HG03521 (cell line): Measurements from ENCODE around the gene ACER3.
"Not testable (repeated sequence)": the region's sequence is repeated elsewhere in the genome, so short reads cannot be mapped to it uniquely, and the experiment has no call there.

Source experiments
- ATAC-seq: cut with Tn5 transposase; IDR thresholded peaks from one replicate; pipeline ENCODE4 v1.9.1; 2021; ENCODE audit warnings: mild to moderate bottlenecking, moderate library complexity; ENCODE audit not compliant: unreplicated experiment

The ACER3 gene

GRCh38 chr11:76872959-76873827 is 12.5 kb downstream of the ACER3 start:
- no peak for ATAC-seq

DNA sequence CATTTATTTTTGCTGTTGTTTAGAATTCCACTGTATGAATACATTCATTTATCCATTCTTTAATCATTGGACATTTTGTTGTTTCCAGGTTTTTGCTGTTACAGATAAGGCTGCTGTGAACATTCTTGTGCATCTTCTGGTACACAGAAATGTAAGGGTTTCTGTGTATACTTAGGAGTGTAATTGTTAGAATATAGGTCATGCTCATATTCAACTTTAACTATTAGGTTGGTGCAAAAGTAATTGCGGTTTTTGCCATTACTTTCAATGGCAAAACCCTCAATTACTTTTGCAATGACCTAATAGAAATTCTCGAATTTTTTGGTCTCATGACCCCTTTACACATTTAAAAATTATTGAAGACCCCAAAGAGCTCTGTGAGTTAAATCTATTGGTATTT is 17.3 kb downstream of the ACER3 start:
- ATAC-seq, result no peak

GRCh38 chr11:76880314-76880713 is 19.6 kb downstream of the ACER3 start:
- no peak for ATAC-seq

- no peak for ATAC-seq
Observed at GRCh38 chr11:76880956-76881355, 20.2 kb downstream of the ACER3 start.

DNA sequence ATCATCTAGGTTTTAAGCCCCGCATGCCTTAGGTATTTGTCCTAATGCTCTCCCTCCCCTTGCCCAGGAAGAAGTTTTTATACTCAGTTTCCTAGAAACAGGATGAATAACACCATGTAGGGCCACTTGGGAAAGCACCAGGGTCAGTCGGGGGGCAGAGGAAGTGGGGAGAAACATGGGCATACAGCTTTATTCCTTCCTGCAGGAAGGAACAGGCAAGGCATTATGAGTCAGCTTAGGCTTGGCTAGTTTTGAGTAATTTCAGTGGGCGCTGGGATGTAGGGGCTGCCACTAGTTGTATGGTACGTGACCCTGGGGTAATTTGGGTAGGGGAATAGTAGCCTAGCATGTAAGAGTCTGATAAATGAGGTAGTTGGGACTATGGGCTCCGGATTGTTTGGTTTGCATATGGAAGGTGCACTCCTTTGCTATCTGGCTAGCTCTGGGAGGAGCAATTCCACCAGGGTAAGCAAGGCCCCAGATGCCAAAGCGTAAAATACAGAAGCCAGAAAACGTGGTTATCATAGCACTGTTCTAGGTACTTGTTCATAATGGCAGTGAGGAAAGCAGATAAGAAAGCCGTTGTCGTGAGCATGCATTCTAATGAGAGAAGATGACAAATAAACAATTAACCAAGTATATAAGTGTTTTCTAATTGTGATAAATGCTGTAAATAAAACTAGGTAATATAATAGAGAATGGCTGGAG is 24.8 kb downstream of the ACER3 start:
- ATAC-seq, result no peak

DNA sequence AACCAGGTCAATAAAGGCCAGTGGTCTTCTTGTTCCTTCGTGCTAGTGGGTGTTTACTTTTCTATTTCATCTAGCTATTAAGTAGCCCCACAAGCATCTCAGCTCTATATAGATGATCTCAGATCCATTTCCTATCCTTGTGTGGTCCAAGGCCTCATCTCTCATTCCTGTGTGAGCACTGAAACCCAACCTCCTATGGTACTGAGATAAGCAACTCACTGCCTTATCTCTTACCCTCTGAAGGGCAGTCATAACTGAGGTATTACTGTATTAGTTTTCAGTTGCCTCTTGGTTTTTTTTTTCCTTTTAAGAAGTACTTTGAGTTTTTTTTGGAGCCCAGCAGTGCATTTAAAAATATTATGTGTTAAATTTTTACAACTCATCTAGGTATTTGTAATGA is 28.3 kb downstream of the ACER3 start:
- no peak for ATAC-seq

- no peak for ATAC-seq
Observed at GRCh38 chr11:76889411-76889975, 28.8 kb downstream of the ACER3 start.

- ATAC-seq, result no peak
Observed at GRCh38 chr11:76890329-76890728, 29.6 kb downstream of the ACER3 start.

DNA sequence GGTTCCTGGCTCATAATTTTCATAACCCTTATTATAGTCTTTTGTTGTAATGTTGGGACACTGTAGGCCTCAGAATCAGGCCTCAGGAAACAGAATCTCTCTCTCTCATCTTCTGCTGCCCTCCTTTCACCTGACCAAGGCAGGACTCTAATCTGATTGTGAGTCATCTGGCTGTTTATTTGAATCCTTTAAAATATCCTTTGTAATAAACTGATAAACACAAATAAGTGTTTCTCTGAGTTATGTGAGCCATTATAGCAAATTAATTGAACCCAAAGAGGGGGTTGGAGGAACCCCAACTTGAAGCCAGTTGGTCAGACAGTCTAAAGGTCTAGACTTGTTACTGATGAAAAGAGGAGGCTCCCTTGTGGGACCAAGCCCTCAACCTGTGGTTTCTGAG is 30.6 kb downstream of the ACER3 start:
- ATAC-seq, result no peak

- no peak for ATAC-seq
Observed at GRCh38 chr11:76891793-76892192, 31.1 kb downstream of the ACER3 start.

DNA sequence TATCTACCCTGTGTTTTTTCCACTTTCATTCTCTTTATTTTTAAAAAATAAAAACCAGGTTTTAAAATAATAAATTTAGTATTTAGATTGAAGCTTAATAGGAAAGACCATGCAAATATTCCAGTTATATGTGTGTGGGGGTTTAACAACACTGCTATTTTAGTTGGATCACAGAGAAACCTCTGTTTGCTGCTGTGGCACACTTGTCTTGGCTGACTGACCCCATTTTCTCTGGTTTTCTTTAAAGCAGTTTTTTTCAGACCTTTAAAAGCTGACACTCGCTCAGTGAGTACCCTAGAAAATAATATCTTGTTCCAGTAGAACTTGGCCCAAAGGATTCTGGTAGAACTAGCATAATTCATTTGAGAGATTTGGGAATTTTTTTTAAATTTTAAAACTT is 31.6 kb downstream of the ACER3 start:
- no peak for ATAC-seq

GRCh38 chr11:76897233-76897632 is 36.5 kb downstream of the ACER3 start:
- no peak for ATAC-seq

GRCh38 chr11:76901144-76901543 is 40.4 kb downstream of the ACER3 start:
- ATAC-seq, result no peak

DNA sequence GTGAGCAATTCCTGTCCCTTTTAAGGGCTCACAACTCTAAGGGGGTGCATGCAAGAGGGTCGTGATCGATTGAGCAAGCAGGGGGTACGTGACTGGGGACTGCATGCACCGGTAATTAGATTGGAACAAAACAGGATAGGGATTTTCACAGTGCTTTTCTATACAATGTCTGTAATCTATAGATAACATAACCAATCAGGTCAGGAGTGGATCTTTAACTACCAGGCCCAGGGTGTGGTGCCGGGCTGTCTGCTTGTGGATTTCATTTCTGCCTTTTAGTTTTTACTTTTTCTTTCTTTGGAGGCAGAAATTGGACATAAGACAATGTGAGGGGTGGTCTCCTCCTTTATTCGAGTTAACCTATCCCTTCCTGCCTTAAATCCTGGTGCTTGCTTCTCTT is 40.9 kb downstream of the ACER3 start:
- not testable (repeated sequence) for ATAC-seq

DNA sequence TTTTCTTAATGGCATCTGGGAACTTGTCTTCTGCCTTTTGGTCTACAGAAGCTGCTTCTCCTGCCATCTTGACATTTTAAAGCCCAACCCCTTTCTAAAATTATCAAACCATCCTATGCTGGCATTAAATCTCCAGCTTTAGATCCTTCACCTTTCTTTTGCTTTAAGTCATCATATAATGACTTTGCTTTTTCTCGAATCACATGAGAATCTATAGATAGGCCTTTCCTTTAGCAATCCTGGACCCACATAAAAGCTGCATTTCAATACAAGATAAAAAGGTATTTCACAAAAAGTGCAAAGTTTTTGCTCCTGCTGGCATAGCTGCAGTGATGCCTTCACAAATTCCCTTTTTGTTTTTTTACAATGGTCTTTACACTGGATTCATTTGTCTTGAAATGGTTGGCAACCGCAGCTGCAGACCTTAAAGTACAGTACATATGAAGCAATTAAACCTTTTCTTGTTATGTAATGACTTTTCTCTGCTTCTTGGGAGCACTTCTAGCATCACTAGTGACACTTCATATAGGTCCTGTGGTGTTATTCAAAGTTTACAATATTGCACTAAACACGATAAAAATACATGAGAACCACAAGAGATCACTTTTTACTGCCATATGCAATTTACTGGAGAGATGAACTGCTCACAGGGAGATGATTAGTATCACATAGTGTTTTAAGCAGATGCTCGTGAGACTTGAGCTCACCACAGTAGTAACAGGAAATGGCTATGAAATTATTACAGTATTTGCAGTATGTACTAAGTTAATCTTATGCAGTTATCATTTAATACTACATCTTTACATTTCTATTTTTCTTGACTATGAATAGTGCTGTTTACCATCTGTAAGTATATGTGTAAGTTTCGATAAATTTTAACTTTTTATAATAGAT is 41.6 kb downstream of the ACER3 start:
- ATAC-seq, result no peak

DNA sequence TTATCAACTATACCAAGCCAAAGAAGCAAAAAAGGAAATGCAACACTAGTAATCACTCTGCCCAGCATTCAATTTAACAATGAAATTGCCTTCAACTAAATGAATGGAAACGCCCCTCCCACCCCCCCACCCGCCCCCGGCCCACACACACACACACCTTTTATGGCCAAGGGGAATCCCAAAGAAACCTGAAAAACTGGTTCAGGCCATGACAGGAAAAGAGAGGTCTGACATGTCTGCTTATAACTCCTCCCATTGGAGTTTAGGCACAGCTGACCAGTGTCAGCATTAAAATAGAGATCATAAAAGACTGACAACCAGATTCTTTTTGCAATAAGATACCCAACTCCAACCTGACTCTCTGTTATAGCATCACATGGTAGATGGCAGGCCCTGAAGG is 42.6 kb downstream of the ACER3 start:
- no peak for ATAC-seq

- no peak for ATAC-seq
Observed at GRCh38 chr11:76910620-76911414, 50.1 kb downstream of the ACER3 start.

- no peak for ATAC-seq
Observed at GRCh38 chr11:76911415-76911808, 50.7 kb downstream of the ACER3 start.

- ATAC-seq, result no peak
Observed at GRCh38 chr11:76916712-76917111, 56.0 kb downstream of the ACER3 start.

DNA sequence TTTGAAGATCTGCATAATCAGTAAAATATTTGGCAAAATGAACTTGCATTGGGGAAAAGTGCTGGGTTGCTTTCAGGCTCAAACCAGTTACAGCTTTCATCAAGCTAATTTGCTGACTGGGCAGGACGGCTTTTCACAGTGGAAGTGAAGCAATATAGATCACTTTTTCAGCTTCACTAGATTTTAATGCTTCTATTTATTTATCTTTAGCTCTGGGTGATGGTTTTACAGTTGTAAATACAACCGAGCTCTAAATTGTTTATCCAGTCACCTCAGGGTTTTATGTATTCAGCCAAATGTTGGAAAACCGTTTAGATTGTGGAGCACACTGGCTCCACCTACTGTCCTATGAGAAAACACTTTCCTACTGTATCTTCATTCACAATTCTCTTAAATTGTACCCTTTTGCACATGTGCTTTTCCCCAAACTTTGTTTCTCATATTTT is 58.2 kb downstream of the ACER3 start:
- ATAC-seq, result no peak
